MM.1S (cell line): ENCODE results near the gene SLC25A25.

Source experiments
- DNase-seq: peaks from one replicate; pipeline ENCODE4 v3.0.0-alpha.2; 2015
- H2AFZ ChIP-seq: fragments of 300-600 bp; sonication (generic); 2 replicates; pipeline ENCODE4 v1.6.0; 2016; ENCODE audit warnings: antibody characterized with exemption, low read length
- H3F3A ChIP-seq: fragments of 300-600 bp; sonication (generic); 2 replicates; pipeline ENCODE4 v1.6.1; 2016; ENCODE audit warnings: mild to moderate bottlenecking, antibody characterized with exemption, low read length, moderate library complexity, mixed read lengths; ENCODE audit not compliant: insufficient read depth
- H3K27ac ChIP-seq: fragments of 300-600 bp; sonication (generic); 2 replicates; pipeline ENCODE4 v1.5.1; 2016; ENCODE audit warnings: mild to moderate bottlenecking, low read length
- H3K27me3 ChIP-seq: fragments of 300-600 bp; sonication (generic); replicated peaks from 2 replicates; pipeline ENCODE4 v1.6.0; 2016; ENCODE audit warnings: low read length; ENCODE audit not compliant: insufficient read depth
- H3K36me3 ChIP-seq: fragments of 300-600 bp; sonication (generic); replicated peaks from 2 replicates; pipeline ENCODE4 v1.6.1; 2016; ENCODE audit warnings: mild to moderate bottlenecking, low read length, mixed read lengths; ENCODE audit not compliant: insufficient read depth
- H3K4me1 ChIP-seq: fragments of 300-600 bp; sonication (generic); 2 replicates; pipeline ENCODE4 v1.6.1; 2016; ENCODE audit warnings: low read length, mixed read lengths
- H3K4me2 ChIP-seq: fragments of 300-600 bp; sonication (generic); 2 replicates; pipeline ENCODE4 v1.6.0; 2016; ENCODE audit warnings: low read depth, low read length
- H3K4me3 ChIP-seq: fragments of 300-600 bp; sonication (generic); 2 replicates; pipeline ENCODE4 v1.5.1; 2016; ENCODE audit warnings: low read length, mixed read lengths
- H3K79me2 ChIP-seq: fragments of 300-600 bp; sonication (generic); 2 replicates; pipeline ENCODE4 v1.6.1; 2016; ENCODE audit warnings: mixed run types, low read length, mixed read lengths
- H3K9ac ChIP-seq: fragments of 300-600 bp; sonication (generic); 2 replicates; pipeline ENCODE4 v1.6.1; 2016; ENCODE audit warnings: low read length, mixed read lengths
- H3K9me2 ChIP-seq: fragments of 300-600 bp; sonication (generic); replicated peaks from 2 replicates; pipeline ENCODE4 v1.6.1; 2016; ENCODE audit warnings: mild to moderate bottlenecking, low read length, mixed read lengths; ENCODE audit not compliant: insufficient read depth
- H3K9me3 ChIP-seq: fragments of 300-600 bp; sonication (generic); replicated peaks from 2 replicates; pipeline ENCODE4 v1.6.1; 2016; ENCODE audit warnings: mild to moderate bottlenecking, low read length, mixed read lengths; ENCODE audit not compliant: insufficient read depth
- H4K20me1 ChIP-seq: fragments of 300-600 bp; sonication (generic); 2 replicates; pipeline ENCODE4 v1.6.1; 2016; ENCODE audit warnings: mild to moderate bottlenecking, low read length, moderate library complexity, mixed read lengths; ENCODE audit not compliant: insufficient read depth
- EZH2 ChIP-seq: fragments of 300-600 bp; sonication (generic); optimal IDR thresholded peaks from 2 replicates; pipeline ENCODE3; 2017; ENCODE audit warnings: low read depth, mild to moderate bottlenecking, antibody characterized with exemption, low read length, mixed read lengths
- EZH2phosphoT487 ChIP-seq: fragments of 300-600 bp; sonication (generic); IDR thresholded peaks from 2 replicates; pipeline ENCODE4 v1.6.1; 2018; ENCODE audit warnings: antibody characterized with exemption, low read length
- TF ChIP-seq, protein P1 (sequence below): fragments of 300-600 bp; sonication (generic); IDR thresholded peaks from 2 replicates; pipeline ENCODE4 v1.5.1; 2016; ENCODE audit warnings: antibody characterized with exemption, low read length, mixed read lengths

SLC25A25 gene

DNA sequence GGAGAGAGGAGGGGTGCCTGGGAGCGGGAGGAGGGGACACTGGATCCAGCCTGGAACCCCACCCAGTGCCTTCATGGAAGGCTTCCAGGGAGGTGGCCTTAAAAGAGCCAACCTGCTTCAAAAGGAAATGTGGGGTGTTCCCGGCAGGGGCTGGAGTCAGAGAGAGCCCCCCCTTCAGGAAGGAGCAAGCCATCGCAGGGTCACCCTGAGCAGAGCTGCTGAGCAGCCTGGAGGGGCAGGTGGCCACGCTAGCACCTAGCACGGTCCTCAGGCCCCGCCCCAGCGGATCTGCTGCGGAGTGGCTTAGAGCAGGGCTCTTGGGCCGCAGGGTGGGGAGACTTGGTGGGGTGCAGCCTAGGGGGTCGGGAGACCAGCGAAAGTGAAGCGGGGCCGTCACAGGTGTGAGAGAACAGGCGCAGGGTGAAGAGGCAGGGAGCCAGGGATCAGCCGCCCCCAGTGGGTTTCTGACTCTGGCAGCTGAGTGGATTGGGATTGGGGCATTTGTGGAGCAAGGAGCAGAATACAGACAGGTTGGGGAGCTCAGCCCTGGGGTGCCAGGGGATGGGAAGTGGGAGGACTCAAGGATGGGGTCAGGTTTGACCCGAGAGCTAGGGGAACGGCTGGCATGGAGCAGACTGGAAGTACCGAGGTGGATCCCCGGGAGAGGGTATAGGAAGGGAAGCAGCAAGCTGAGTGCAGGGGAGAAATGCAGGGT lies 82.7 kb downstream of the SLC25A25 start:
- Histone ChIP-seq H3K27ac (no peak overlapping the region), H3K4me3 (no peak overlapping the region), H3K79me2 (no peaks in the 10 kb centered on the region), H3K27me3 (peaks cover 7% of the 10 kb centered on the region; the same call in 1 of the 2 replicates), H3K36me3 (no peaks in the 10 kb centered on the region), H3K4me1 (no peaks in the 10 kb centered on the region), H4K20me1 (no peaks in the 10 kb centered on the region), H3K4me2 (no peak overlapping the region), H2AFZ (no peak overlapping the region), H3K9me3 (no peaks in the 10 kb centered on the region), H3K9me2 (no peaks in the 10 kb centered on the region), H3K9ac (no peak overlapping the region), H3F3A (no peaks in the 10 kb centered on the region)
- TF ChIP-seq EZH2 (no peak), EZH2phosphoT487 (no peak)
- TF ChIP-seq, protein P1, sequence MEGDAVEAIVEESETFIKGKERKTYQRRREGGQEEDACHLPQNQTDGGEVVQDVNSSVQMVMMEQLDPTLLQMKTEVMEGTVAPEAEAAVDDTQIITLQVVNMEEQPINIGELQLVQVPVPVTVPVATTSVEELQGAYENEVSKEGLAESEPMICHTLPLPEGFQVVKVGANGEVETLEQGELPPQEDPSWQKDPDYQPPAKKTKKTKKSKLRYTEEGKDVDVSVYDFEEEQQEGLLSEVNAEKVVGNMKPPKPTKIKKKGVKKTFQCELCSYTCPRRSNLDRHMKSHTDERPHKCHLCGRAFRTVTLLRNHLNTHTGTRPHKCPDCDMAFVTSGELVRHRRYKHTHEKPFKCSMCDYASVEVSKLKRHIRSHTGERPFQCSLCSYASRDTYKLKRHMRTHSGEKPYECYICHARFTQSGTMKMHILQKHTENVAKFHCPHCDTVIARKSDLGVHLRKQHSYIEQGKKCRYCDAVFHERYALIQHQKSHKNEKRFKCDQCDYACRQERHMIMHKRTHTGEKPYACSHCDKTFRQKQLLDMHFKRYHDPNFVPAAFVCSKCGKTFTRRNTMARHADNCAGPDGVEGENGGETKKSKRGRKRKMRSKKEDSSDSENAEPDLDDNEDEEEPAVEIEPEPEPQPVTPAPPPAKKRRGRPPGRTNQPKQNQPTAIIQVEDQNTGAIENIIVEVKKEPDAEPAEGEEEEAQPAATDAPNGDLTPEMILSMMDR: peak; percentile 34
- DNase-seq: peak; percentile 19

DNA sequence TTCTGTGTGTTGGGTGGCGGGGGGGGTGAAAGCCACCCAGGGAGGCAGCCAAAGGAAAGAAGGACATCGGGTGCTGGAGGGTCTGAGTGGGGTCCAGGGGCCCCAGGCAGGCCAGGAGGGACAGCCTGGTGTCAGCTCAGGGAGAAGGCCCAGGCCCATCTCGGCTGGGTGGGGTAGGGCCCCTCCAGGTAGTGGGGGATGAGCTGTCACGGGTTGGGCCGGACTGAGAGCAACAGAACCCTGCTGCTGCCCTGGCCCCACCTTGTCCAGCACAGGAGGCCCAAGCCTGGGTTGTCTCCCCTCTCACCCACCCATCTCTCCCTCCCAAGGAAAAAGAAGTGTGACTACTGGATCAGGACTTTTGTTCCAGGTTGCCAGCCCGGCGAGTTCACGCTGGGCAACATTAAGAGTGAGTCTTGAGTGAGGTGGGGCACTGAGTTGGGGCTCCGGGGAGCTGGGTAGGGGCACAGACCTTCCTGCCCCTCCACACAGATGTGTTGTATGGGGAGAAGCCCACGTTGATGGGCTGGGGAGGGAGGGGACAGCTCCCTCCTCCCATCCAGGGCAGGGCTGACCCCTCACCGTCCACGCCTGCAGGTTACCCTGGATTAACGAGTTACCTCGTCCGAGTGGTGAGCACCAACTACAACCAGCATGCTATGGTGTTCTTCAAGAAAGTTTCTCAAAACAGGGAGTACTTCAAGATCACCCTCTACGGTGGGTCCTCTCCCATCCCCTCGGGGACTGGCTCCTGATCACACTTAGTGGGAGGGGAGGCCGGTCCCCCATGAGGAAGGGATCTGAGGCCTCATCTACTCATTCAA lies 83.5 kb downstream of the SLC25A25 start:
- Histone ChIP-seq H2AFZ (no peak overlapping the region), H3K4me3 (no peak overlapping the region), H3K79me2 (no peaks in the 10 kb centered on the region), H3K4me1 (no peaks in the 10 kb centered on the region), H4K20me1 (no peaks in the 10 kb centered on the region), H3K27me3 (peaks cover 5% of the 10 kb centered on the region; the same call in 1 of the 2 replicates), H3F3A (no peaks in the 10 kb centered on the region), H3K4me2 (no peak overlapping the region), H3K36me3 (no peaks in the 10 kb centered on the region), H3K27ac (no peak overlapping the region), H3K9me3 (no peaks in the 10 kb centered on the region), H3K9me2 (no peaks in the 10 kb centered on the region), H3K9ac (no peak overlapping the region)
- no peak for TF ChIP-seq EZH2phosphoT487
- no peak for DNase-seq

DNA sequence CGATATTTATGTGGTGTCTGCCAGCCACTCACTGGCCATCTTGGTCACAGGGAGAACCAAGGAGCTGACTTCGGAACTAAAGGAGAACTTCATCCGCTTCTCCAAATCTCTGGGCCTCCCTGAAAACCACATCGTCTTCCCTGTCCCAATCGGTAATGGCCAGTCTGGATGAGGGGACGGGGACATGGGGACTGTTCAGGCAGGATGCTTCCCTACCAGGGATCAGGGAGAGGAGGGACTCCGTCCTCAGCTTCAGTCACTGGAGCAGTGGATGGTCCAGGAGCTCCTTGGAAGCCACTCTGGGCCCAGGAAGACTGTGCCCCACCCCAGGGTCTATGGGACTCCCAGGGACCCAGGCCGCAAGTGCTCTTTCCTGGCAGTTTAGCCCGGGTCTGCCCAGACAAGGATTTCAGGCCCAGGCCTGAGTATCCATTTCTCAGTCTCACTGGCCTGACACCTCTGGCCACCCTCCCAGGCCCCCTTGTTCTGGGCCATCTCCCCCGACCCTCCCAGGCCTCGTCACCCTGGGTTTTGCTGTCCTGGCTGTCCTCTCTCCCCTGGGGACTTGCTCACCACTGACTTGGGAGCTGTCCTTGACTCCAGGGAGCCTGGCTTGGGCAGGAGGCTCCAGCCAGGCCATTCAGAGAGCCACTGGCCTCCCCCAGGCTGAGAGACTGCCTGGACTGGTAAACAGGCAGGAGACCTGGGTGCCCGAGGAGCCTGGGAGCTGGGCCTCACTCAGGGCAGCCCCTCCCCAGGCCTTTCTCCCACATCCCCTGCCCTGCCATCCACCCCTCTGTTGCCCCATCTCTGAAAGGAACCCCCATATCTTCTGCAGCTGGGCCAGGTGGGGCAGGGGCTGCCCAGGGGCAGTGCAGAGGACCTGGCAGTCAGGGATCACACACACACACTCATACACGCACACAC lies 84.4 kb downstream of the SLC25A25 start:
- H3F3A ChIP-seq: no peaks in the 10 kb centered on the region
- H3K4me1 ChIP-seq: no peaks in the 10 kb centered on the region
- H3K79me2 ChIP-seq: no peaks in the 10 kb centered on the region
- H3K9me2 ChIP-seq: no peaks in the 10 kb centered on the region
- H3K27ac ChIP-seq: no peak overlapping the region
- no peaks in the 10 kb centered on the region for H3K36me3 ChIP-seq
- H3K4me2 ChIP-seq: no peak overlapping the region
- no peaks in the 10 kb centered on the region for H4K20me1 ChIP-seq
- H3K27me3 ChIP-seq: no peaks in the 10 kb centered on the region
- no peak overlapping the region for H3K4me3 ChIP-seq
- no peak overlapping the region for H3K9ac ChIP-seq
- no peak for DNase-seq
- TF ChIP-seq EZH2phosphoT487: no peak
- TF ChIP-seq EZH2: no peak
- TF ChIP-seq, protein P1: no peak
- no peak overlapping the region for H2AFZ ChIP-seq
- H3K9me3 ChIP-seq: no peaks in the 10 kb centered on the region
